Measurements from ENCODE around the gene MRPS18A.

MRPS18A gene

GRCh38 chr6:43697421-43697820 lies 9.8 kb upstream of the MRPS18A start:
- no peak for DNase-seq

DNA sequence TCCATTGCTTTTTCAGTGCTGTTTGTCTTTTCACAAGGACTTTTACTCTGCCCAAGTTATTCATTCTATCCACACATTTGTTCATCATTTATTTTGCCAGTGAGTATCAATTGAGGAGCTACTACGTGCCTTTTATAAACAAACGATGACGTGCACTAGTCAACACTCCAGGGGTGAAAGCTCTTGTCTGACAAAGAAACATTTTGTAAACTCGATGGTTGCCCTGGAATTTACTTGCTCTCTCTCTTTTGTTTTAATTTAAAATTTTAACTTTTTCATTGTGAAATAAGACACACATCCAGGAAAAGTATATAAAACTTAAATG lies 8.3 kb upstream of the MRPS18A start:
- DNase-seq, result no peak

- DNase-seq, result no peak
Observed at GRCh38 chr6:43695215-43695966, 7.8 kb upstream of the MRPS18A start.

- DNase-seq, result no peak
Observed at GRCh38 chr6:43689421-43689820, 1.8 kb upstream of the MRPS18A start.

- DNase-seq, result no peak
Observed at GRCh38 chr6:43687079-43687436, 533 bp downstream of the MRPS18A start.

- no peak for DNase-seq
Observed at GRCh38 chr6:43683708-43684455, 3.7 kb downstream of the MRPS18A start.

DNA sequence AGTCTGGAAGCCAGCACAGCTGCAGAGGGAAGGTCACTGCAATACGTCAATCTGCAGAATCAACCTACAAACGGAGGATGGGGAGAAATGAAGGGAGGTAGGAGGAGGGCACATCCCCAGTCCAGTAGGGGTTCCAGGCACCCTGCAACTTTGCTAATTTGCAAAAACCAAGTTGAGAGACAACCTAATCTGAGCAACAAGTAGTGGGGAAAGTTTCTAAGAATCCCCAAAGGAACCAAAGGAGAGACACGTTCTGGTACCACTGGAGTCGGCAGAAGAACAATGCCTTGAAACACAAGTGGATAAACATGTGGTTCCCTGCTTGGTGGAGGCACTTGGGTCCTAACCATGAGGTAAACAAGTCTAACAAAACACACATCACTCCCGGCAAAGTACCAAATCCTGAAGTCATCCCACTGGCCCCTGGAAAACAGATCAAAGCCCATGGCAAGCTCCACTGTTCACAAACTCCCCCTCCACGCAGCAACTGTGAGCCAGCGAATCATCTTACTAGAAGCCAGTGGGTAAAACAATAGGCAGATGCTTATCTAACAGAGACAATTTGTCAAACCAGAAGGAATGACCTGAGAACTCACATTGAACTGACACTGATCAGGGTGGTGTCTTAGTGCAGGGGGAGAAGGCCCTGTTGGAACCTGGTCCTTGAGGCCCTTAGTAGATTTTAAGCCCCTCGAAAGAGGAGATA lies 4.7 kb downstream of the MRPS18A start:
- DNase-seq, result no peak

GRCh38 chr6:43681303-43681702 lies 6.3 kb downstream of the MRPS18A start:
- DNase-seq, result no peak

- no peak for DNase-seq
Observed at GRCh38 chr6:43680308-43681200, 7.0 kb downstream of the MRPS18A start.

DNA sequence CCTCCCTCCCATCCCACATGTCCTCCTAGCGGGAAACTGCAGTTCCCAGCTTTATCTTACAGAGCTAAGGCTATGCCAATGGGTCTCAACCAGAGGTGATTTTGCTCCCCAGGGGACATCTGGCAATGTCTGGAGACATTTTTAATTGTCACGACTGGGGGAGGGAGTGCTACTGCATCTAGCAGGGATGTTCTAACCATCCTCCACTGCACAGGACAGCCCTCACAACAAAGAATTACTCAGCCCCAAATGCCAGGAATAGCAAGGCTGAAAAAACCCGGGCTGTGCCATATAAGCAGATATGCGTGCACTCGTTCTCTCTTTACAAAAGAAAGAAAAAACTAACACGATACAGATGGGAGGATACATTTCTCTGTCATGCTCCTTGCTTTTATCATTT lies 8.5 kb downstream of the MRPS18A start:
- DNase-seq, result no peak

GRCh38 chr6:43678341-43678740 lies 9.2 kb downstream of the MRPS18A start:
- no peak for DNase-seq

DNA sequence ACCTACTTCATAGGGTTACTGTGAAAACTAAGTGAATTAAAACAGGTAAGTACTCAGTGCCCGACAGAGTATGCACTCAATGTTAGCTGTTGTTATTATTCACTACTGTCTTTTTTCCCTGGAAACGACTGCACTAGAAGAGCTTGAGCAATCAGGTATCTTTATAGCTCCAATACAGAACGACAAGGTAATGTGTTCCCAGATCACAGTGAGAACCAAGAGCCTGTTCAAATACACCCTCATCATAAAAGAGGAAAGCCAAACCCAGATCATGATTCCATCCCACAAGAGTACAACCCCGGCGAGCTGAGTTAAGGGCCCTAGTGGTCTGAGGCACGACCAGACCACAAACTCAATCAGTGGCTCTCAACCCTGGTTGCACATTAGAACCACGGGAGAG lies 9.8 kb downstream of the MRPS18A start:
- no peak for DNase-seq

GRCh38 chr6:43676962-43677606 lies 10.5 kb downstream of the MRPS18A start:
- DNase-seq, result no peak

DNA sequence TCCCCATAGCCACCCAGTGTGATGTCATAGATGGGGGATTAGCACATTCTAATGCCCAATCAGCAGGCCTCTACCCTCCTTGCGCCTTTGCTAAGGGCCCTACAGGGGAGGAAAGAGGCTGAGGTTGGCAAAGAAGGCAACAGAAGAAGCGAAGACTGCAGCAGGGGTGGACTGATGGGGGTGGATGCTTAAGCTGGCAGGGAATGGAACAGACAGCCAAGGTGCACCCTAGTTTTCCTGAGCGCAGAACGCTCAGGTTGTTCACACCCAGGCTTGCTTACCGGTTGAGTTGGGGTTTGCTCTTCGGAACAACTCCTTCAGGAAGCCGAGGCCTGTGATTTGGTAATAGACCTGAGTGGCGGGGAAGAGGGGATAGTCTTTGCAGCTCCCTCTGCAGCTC lies 12.7 kb downstream of the MRPS18A start:
- DNase-seq, result no peak

GRCh38 chr6:43674291-43674690 lies 13.3 kb downstream of the MRPS18A start:
- no peak for DNase-seq

DNA sequence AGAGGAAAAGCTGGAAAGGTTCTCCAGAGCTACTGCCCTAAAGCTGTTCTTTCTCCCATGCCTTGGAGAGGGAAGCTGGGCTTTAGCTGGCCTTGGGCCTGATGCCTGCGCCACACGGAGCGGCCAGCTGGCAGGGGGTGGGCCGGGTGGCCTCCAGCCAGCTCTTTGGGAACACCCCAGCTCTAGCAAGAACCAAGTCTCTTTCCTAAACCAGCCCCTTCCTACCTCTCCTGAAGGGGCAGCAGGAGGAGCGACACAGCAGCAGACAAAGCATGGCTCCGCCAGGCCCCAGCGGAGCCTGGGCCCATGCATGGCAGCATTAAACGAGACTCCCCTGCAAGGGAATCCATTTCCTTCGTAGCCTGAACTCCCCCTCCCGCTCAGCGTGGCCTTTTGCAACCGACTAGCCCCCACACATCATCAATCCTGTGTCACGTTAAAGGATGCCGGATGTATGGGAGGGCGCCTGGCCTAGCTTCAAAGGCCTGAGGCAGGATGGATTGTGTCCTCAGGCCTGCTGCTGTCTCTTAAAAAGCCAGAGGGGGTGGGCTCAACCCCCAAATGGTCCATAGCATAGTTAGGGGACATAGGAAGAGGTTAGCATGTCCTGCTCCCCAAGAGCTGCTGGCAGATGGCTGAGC lies 14.0 kb downstream of the MRPS18A start:
- no peak for DNase-seq

- DNase-seq, result no peak
Observed at GRCh38 chr6:43671801-43672690, 15.5 kb downstream of the MRPS18A start.

DNA sequence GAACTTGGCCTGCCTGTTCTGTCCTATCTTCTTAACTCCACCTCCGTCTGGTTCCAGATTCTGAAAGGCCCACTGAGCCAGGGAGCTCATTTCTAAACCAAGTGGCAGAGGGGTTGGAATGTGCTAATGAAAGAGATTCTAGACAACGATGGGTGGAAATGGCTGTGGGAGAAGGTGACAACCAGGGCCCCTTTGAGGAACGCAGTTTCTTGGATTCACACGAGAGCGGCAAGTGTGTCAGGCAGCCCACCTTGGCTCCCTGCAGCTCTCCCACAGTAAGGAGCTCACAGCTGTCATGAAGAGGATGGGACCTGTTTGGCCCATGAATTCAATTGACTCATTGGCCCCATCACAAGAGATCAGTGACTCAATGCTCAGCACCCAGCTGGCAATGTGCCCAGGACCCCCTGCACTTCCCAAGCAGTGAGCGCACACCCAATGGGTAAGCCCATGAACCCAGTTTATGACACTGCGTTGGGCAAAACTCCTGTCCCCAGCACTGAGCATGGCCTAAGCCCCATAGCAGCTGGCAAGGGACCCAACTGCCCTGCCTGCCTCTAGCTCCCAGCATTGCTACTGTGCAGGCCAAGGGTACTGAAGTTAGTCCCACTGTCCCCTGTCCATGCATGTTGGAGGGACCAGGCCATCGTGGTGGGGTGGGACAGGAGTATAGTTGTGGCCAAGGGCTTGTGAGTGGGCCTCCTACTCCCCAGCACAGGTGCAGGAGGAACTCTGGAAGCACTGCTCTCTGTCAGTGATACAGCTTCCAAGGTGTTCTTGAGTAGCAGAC lies 16.4 kb downstream of the MRPS18A start:
- no peak for DNase-seq

- DNase-seq, result no peak
Observed at GRCh38 chr6:43670623-43670986, 17.0 kb downstream of the MRPS18A start.

Measured in activated gamma-delta T cell (primary cell).